GM23338 (cell line): ENCODE results near the gene MSH3. TPM values are rescaled to one million over a fixed set of nuclear protein-coding genes. Genes with fewer than 3 reads are reported as not detected.
A peak's percentile ranks its signal among the peaks of the same experiment; 100 is the strongest.

ENCODE experiments used
- ATAC-seq: fragments of 200-7000 bp; cut with Tn5 transposase; 3 replicates; pipeline ENCODE4 v1.9.1; 2020
- DNase-seq: peaks from one replicate; pipeline ENCODE4 v3.0.0-alpha.2; 2015; ENCODE audit warnings: low spot score
- H2AFZ ChIP-seq: fragments of 200-600 bp; sonication (generic); 2 replicates; pipeline ENCODE4 v1.8.0; 2016; ENCODE audit warnings: antibody characterized with exemption, mild to moderate bottlenecking, moderate library complexity
- H3F3A ChIP-seq: fragments of 200-600 bp; sonication (generic); replicated peaks from 2 replicates; pipeline ENCODE4 v1.8.0; 2017; ENCODE audit warnings: antibody characterized with exemption, mixed run types, low read depth
- H3K27ac ChIP-seq: fragments of 200-600 bp; sonication (generic); 2 replicates; pipeline ENCODE4 v1.6.1; 2016; ENCODE audit warnings: low read depth
- H3K27me3 ChIP-seq: fragments of 200-600 bp; sonication (generic); 2 replicates; pipeline ENCODE4 v1.8.0; 2016; ENCODE audit warnings: mild to moderate bottlenecking, mixed run types, moderate library complexity; ENCODE audit not compliant: insufficient read depth
- H3K36me3 ChIP-seq: fragments of 200-600 bp; sonication (generic); 2 replicates; pipeline ENCODE4 v1.8.0; 2016; ENCODE audit warnings: mild to moderate bottlenecking; ENCODE audit not compliant: insufficient read depth
- H3K4me1 ChIP-seq: fragments of 200-600 bp; sonication (generic); 2 replicates; pipeline ENCODE4 v1.8.0; 2016; ENCODE audit warnings: mild to moderate bottlenecking, moderate library complexity; ENCODE audit not compliant: insufficient read depth
- H3K4me2 ChIP-seq: fragments of 200-600 bp; sonication (generic); 2 replicates; pipeline ENCODE4 v1.7.1; 2017; ENCODE audit warnings: mixed run types
- H3K4me3 ChIP-seq: fragments of 200-600 bp; sonication (generic); 2 replicates; pipeline ENCODE4 v1.6.1; 2016; ENCODE audit warnings: mixed run types
- H3K79me2 ChIP-seq: fragments of 200-600 bp; sonication (generic); replicated peaks from 2 replicates; pipeline ENCODE4 v1.8.0; 2017; ENCODE audit warnings: mild to moderate bottlenecking; ENCODE audit not compliant: insufficient read depth
- H3K9me2 ChIP-seq: fragments of 200-600 bp; sonication (generic); 2 replicates; pipeline ENCODE4 v1.8.0; 2017; ENCODE audit not compliant: insufficient read depth
- H4K20me1 ChIP-seq: fragments of 200-600 bp; sonication (generic); replicated peaks from 2 replicates; pipeline ENCODE4 v1.8.0; 2017; ENCODE audit warnings: mild to moderate bottlenecking; ENCODE audit not compliant: insufficient read depth
- H3K27ac Mint-ChIP-seq: 2 replicates; pipeline ENCODE4 v1.8.0; 2020; ENCODE audit warnings: inconsistent platforms, mild to moderate bottlenecking, moderate library complexity, mixed read lengths
- H3K27me3 Mint-ChIP-seq: 3 replicates; pipeline ENCODE4 v1.8.0; 2022; ENCODE audit warnings: low read depth, mild to moderate bottlenecking, moderate library complexity, mixed read lengths, inconsistent platforms; ENCODE audit not compliant: insufficient read depth, poor library complexity
- H3K36me3 Mint-ChIP-seq: 3 replicates; pipeline ENCODE4 v1.8.0; 2021; ENCODE audit warnings: low read depth, mild to moderate bottlenecking, inconsistent platforms, moderate library complexity, mixed read lengths
- H3K4me1 Mint-ChIP-seq: 3 replicates; pipeline ENCODE4 v1.8.0; 2020; ENCODE audit warnings: mild to moderate bottlenecking, inconsistent platforms, mixed read lengths
- H3K4me3 Mint-ChIP-seq: 3 replicates; pipeline ENCODE4 v1.8.0; 2021; ENCODE audit warnings: moderate library complexity, mild to moderate bottlenecking, inconsistent platforms, mixed read lengths
- H3K9me3 Mint-ChIP-seq: 3 replicates; pipeline ENCODE4 v1.8.0; 2020; ENCODE audit warnings: moderate library complexity, mild to moderate bottlenecking, inconsistent platforms, mixed read lengths
- CREB1 ChIP-seq: fragments of 250-450 bp; sonication (Bioruptor Pico); IDR thresholded peaks from 2 replicates; pipeline ENCODE4 v1.5.0; 2020; ENCODE audit warnings: low read depth, mild to moderate bottlenecking, moderate library complexity
- ETS1 ChIP-seq: IDR thresholded peaks from 2 replicates; pipeline ENCODE4 v1.6.1; 2016; ENCODE audit warnings: antibody characterized with exemption
- EZH2 ChIP-seq: fragments of 200-600 bp; sonication (generic); IDR thresholded peaks from one replicate; pipeline ENCODE4 v1.8.0; 2017; ENCODE audit warnings: antibody characterized with exemption, mild to moderate bottlenecking, low read depth; ENCODE audit not compliant: unreplicated experiment
- EZH2phosphoT487 ChIP-seq: fragments of 200-600 bp; sonication (generic); IDR thresholded peaks from one replicate; pipeline ENCODE4 v1.8.1; 2018; ENCODE audit warnings: antibody characterized with exemption; ENCODE audit not compliant: unreplicated experiment
- NANOG ChIP-seq: IDR thresholded peaks from 2 replicates; pipeline ENCODE4 v1.6.1; 2016; ENCODE audit warnings: antibody characterized with exemption, borderline replicate concordance
- POLR2AphosphoS5 ChIP-seq: IDR thresholded peaks from 2 replicates; pipeline ENCODE4 v1.6.1; 2016; ENCODE audit warnings: antibody characterized with exemption, low read depth
- STAT1 ChIP-seq: IDR thresholded peaks from one replicate; pipeline ENCODE4 v1.6.1; 2016; ENCODE audit warnings: antibody characterized with exemption; ENCODE audit not compliant: unreplicated experiment
- polyA plus RNA-seq: library from polyadenylated mRNA; unstranded; fragments of >200 nt; fragmentation: Nextera tagmentation; extraction: Ambion mirVana; gene quantifications from 2 replicates; pipeline ENCODE4 v1.2.1, GENCODE V29; 2016
- total RNA-seq: library from RNA; depleted of rRNA; stranded (reverse); fragments of >200 nt; shearing (Covaris generic); gene quantifications from 2 replicates; pipeline ENCODE4 v1.2.3, GENCODE V29; 2014
- TF ChIP-seq, protein P1 (sequence below): IDR thresholded peaks from one replicate; pipeline ENCODE4 v1.6.1; 2018; ENCODE audit warnings: antibody characterized with exemption; ENCODE audit not compliant: unreplicated experiment

The MSH3 gene
- total and polyA plus RNA-seq, 2 experiments from 2014 or later = 13.3 to 16.6 TPM

- no peak for TF ChIP-seq ETS1
- TF ChIP-seq STAT1 = no peak
- TF ChIP-seq POLR2AphosphoS5 = no peak
- TF ChIP-seq, protein P1, sequence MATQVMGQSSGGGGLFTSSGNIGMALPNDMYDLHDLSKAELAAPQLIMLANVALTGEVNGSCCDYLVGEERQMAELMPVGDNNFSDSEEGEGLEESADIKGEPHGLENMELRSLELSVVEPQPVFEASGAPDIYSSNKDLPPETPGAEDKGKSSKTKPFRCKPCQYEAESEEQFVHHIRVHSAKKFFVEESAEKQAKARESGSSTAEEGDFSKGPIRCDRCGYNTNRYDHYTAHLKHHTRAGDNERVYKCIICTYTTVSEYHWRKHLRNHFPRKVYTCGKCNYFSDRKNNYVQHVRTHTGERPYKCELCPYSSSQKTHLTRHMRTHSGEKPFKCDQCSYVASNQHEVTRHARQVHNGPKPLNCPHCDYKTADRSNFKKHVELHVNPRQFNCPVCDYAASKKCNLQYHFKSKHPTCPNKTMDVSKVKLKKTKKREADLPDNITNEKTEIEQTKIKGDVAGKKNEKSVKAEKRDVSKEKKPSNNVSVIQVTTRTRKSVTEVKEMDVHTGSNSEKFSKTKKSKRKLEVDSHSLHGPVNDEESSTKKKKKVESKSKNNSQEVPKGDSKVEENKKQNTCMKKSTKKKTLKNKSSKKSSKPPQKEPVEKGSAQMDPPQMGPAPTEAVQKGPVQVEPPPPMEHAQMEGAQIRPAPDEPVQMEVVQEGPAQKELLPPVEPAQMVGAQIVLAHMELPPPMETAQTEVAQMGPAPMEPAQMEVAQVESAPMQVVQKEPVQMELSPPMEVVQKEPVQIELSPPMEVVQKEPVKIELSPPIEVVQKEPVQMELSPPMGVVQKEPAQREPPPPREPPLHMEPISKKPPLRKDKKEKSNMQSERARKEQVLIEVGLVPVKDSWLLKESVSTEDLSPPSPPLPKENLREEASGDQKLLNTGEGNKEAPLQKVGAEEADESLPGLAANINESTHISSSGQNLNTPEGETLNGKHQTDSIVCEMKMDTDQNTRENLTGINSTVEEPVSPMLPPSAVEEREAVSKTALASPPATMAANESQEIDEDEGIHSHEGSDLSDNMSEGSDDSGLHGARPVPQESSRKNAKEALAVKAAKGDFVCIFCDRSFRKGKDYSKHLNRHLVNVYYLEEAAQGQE = no peak
- no peak for TF ChIP-seq CREB1 (CRISPR knock-in tag)
- no peak for TF ChIP-seq EZH2phosphoT487
- TF ChIP-seq NANOG = no peak
Observed at GRCh38 chr5:80764786-80765185, 110.3 kb downstream of the MSH3 start (continued).

DNA sequence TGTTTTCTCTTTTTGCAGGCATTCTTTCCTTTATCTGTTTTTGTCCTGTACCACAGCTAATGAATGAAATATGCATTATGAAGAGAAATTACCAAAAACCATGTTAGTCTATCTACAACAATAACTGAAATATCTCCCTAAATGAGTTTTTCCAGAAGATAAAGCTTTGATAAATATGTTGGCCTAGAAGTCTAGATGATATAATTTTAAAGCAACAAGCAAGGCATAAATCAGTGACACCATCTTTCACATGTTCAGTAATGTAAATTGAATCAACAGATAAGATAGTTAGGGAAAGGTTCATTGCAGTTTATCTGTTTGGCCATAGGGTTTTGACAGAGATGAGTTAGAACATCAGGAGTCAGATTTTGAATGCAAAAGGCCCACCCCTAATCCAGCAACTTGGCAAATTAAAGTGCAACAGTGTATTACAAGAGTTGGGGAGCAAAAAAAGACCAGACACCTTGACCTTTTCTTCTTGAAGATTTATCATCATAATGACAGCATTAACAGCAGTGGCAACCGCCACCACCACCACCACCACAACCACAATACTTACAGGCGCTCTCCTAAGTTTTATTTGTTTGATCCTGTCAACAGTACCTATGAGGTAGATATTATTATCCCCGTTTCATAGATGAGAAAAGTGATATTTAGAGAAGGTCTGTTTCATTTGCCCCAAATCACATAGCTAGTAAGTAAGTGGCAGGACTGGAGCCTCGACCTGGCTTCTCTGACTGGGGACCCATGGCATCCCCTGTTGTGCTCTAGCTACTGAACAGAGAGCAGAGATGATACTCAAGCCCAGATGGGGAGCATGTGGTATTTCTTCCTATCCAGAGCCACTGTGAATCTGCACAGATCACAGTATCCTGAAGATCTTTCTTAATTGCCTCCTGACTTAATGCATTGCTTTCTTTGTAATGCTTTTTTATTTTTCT, 123.2 kb downstream of the MSH3 start:
- Histone ChIP-seq H3K4me1 (no peaks in the 10 kb centered on the region), H2AFZ (no peak overlapping the region), H3K4me2 (no peak overlapping the region), H4K20me1 (no peaks in the 10 kb centered on the region), H3K4me3 (no peak overlapping the region), H3K27me3 (no peaks in the 10 kb centered on the region), H3K27ac (no peak overlapping the region), H3K79me2 (no peaks in the 10 kb centered on the region), H3F3A (no peaks in the 10 kb centered on the region), H3K36me3 (no peaks in the 10 kb centered on the region), H3K9me2 (no peaks in the 10 kb centered on the region)
- no peaks in the 10 kb centered on the region for H3K9me3 Mint-ChIP-seq
- H3K27ac Mint-ChIP-seq = peak overlapping the region; percentile 8; the same call in 1 of the 2 replicates
- TF ChIP-seq CREB1 (CRISPR knock-in tag) = no peak
- no peak overlapping the region for H3K4me3 Mint-ChIP-seq
- no peaks in the 10 kb centered on the region for H3K27me3 Mint-ChIP-seq
- no peaks in the 10 kb centered on the region for H3K36me3 Mint-ChIP-seq
- DNase-seq (no peak), ATAC-seq (no peak)
- no peaks in the 10 kb centered on the region for H3K4me1 Mint-ChIP-seq

DNA sequence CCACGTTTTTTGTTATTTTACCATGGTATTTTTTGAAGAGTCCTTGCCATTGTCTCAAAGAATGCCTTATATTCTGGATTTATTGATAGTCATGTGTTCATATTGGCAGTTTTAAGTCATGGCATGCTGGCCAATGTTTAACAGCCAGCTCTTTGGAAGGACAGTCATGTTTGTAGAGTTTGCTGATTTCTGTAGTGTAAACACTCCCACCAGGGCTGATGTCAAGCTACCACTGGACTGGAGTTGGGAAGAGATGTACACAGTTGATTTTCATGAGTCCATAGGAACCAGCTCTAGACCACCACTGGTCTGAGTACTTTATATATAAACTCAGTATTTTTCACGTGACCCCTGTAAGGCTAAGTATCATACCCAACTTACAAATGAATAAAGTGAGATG, 125.6 kb downstream of the MSH3 start:
- H3K36me3 Mint-ChIP-seq = peaks cover under 1% of the 10 kb centered on the region; the same call in 2 of the 3 replicates
- H3K9me3 Mint-ChIP-seq = no peaks in the 10 kb centered on the region
- no peaks in the 10 kb centered on the region for H3K4me1 ChIP-seq
- H3F3A ChIP-seq = no peaks in the 10 kb centered on the region
- no peak overlapping the region for H3K27ac ChIP-seq
- ATAC-seq (no peak), DNase-seq (no peak)
- H2AFZ ChIP-seq = no peak overlapping the region
- no peaks in the 10 kb centered on the region for H3K9me2 ChIP-seq
- no peaks in the 10 kb centered on the region for H3K4me1 Mint-ChIP-seq
- H3K27ac Mint-ChIP-seq = no peak overlapping the region
- no peaks in the 10 kb centered on the region for H4K20me1 ChIP-seq
- no peaks in the 10 kb centered on the region for H3K79me2 ChIP-seq
- H3K27me3 ChIP-seq = no peaks in the 10 kb centered on the region
- no peak overlapping the region for H3K4me3 Mint-ChIP-seq
- no peaks in the 10 kb centered on the region for H3K27me3 Mint-ChIP-seq
- H3K4me3 ChIP-seq = no peak overlapping the region
- H3K36me3 ChIP-seq = no peaks in the 10 kb centered on the region
- TF ChIP-seq EZH2 (no peak), POLR2AphosphoS5 (no peak)
- TF ChIP-seq, protein P1 = no peak
- no peak overlapping the region for H3K4me2 ChIP-seq
